Left kidney (tissue), 2 donors: Measurements from ENCODE around the gene BBC3. TPM values are rescaled to one million over a fixed set of nuclear protein-coding genes. Genes with fewer than 3 reads are reported as not detected.
"Not testable (repeated sequence)": the region's sequence is repeated elsewhere in the genome, so short reads cannot be mapped to it uniquely, and the experiment has no call there.

ENCODE experiments used
- DNase-seq: peaks from one replicate; pipeline ENCODE4 v3.0.0-alpha.2; 2013
- polyA plus RNA-seq: library from polyadenylated mRNA; unstranded; fragments of 120-200 nt; gene quantifications from one replicate; pipeline ENCODE4 v1.2.1, GENCODE V29; 2013; ENCODE audit not compliant: insufficient read length

The BBC3 gene
- polyA plus RNA-seq, 1 donor = 1.1 TPM

DNA sequence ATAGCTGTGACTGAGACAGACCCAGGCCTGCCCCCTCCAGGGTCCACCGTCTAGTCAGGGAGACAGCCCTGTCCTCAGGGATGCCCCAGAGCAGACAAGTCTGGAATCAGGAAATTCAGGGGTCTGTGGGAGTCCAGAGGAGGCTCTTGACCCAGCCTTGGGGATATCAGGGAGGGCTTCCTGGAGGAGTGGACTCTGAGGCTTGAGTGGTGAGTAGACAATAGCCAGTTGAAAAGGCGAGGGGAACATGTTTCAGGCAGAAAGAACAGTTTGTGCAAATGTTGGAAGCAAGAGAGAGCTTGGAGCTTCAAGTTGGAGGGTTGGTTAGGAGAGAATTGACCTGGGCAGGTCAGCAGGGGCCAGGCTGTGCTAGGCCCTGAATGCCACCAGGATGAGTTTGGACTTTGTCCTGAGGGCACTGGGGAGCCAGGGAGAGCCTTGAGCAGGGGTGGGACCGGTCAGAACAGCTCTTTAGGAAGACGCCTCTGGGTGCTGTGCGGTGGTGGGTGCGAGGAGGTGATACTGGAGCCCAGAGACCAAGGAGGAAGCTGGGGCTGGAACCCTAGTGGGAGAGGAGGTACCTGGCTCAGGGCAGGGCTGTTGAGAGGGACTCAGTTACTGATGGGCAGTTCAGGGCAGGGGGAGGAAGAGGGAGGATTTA lies 28.0 kb upstream of the BBC3 start:
- no peak for DNase-seq

DNA sequence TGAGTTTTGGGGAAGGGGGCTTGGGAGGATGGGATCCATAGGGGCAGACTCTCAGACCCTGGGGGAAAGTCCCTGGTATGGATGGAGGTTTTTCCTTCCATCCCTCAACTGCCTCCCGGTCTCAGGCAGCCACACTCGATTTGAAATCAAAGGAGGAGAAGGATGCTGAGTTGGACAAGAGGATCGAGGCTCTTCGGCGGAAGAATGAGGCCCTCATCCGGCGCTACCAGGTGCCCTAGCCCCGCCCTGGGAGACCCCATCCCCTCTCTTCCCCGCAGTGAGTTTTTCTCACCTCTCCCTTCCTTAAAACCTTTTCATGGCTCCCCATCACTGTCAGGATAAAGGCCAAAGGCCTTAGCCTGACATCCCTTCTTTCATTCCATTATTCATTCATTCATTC lies 27.4 kb upstream of the BBC3 start:
- no peak for DNase-seq

DNA sequence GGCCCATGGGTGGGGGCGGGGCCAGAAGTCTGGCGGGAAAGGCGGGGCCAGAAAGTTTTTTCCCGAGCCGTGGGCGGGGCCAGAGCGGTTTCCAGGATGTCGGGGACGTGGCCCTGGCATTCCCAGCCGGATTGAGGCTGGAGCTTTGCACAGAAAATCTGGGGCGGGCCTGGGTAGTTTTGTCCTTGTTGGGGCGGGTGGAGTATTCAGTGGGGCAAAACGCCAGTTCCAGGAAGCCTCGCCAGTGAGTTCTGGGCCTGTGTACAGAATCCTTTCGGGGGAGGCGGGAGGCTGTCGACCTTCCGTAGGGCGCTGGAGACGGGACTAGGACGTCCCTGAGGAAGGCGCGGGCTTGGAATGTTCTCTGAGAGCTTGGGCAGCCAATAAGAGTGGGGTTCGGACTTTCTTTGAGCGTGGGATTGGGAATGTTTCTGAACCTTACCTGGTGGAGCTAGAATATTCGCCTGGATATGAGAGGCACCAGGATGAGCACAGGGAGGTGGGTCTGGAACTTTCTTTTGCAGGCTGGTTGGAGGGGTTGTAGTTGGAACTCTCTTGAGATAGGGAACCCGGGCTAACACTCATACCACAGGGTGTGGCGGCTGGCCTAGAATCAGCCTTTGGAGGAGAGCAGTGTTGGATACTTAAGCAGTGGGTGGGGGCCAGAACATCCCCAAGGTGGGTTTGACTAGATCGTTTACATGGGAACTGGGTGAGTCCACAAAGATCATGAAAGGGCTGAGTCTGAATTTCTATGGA lies 26.6 kb upstream of the BBC3 start:
- DNase-seq = no peak

DNA sequence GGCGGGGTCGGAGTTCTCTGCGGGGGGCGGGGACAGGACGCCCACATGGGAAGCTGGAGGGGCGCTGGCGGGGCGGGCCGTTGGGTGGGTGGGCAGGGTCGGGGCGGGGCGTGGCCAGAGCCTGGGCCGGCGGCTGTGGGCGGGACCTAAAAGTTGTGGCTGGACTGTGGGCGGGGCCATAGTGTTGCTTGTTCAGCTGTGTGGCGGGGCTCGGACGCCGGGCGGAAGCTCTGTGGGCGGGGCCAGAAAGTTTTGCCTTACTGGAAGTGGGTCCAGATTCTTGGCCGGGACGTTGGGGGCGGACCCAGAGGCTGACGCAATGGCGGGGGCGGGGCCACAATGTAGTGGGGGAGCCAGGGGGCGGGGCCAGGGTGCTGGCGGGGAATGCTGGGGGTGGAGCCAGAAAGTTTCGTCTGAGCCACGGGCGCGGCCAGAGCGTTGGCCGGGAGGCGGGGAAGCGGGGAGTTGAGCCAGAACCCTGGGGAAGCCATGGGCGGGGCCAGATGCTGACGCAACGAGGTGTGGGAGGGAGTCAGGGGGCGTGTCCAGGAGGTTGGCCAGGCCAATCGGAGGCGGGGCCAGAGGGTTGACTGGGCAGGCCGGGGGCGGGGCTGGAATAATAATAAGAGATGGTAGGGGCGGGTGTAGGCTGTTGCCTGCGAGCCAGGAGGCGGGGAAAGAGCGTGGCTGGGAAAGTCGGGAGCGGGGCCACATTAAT lies 25.9 kb upstream of the BBC3 start:
- DNase-seq = peak; percentile 99

DNA sequence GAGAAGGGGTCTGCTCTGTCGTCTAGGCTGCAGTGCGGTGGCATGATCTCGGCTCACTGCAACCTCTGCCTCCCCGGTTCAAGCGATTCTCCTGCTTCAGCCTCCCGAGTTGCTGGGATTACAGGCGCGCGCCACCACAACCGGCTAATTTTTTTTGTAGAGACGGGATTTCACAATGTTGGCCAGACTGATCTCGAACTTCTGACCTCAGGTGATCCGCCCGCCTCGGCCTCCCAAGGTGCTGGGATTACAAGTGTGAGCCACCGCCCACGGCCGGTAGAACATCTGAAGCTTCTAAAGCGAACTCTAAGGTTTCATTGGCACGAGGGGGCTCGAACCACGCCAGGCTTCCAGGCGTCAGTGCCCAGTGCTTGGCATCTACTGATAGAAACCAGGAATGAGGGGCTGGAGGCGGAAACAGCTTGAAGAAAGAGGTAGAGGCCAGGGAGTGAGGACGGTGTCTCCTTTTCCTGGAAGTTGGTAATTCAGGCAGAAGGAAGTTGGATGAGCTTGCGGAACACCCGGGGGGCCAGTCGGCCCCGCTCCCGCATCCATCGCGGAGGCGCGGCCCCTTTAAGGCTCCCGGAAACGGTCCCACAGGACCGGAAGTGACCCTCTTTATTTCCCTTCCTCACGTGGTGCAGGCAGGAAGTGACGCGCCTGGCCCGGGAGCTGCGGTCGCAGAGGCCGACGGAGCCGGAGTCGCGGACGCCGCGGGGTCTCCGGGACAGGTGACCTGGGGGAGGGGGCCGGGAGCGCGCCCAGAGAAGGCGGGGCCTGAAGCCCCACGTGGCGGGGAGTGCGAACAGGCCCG lies 25.1 kb upstream of the BBC3 start, which contains the start of gene CCDC9:
CCDC9 (plus strand) TSS at position 647 of the 814 bp plus-strand sequence. CDS start 1,876 bp downstream, outside the sequence.
- DNase-seq = peak; percentile 95

DNA sequence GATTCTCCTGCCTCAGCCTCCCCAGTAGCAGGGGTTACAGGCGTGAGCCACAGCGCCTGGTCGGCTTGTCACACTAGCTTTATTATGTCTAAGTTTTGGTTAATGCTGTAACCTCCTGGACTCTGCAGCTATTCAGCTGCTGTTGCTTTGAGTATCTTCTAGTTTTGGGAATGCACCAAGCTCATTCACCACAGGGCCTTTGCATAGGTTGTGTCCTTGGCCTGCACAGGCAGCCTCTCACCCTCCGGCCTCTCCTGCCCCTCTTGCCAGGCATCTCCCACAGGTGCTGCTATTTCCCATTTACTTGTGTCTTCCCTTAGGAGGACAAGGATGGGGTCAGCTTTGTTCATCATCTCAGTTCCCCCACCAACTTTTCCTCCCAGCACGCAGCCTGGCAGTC lies 23.0 kb upstream of the BBC3 start:
- DNase-seq = no peak

DNA sequence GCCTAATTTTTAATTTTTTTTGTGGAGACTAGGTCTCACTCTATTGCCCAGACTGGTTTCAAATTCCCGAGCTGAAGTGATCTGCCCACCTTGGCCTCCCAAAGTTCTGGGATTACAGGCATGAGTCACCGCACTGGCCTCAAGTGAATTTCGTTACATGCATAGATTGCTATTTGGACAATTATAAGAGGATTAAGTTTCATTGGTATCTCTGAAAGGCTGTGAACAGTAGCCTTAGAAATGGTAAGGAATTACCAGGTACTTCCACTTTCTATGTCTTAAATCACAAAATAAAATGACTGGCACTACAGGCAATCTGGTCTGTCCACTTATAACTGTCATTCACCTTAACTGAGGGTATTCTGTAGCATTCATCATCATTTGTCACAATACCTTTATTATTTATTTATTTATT lies 22.5 kb upstream of the BBC3 start:
- DNase-seq = no peak

DNA sequence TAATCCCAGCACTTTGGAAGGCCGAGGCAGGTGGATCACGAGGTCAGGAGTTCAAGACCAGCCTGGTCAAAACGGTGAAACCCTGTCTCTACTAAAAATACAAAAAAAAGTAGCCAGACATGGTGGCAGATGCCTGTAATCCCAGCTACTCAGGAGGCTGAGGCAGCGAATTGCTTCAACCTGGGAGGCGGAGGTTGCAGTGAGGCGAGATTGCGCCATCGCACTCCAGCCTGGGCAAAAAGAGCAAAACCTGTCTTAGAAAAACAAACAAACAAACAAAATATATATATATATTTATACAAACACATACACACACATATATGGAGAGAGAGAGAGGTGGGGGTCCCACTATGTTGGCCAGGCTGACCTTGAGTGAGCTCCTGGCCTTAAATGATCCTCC lies 22.0 kb upstream of the BBC3 start:
- DNase-seq = not testable (repeated sequence)

DNA sequence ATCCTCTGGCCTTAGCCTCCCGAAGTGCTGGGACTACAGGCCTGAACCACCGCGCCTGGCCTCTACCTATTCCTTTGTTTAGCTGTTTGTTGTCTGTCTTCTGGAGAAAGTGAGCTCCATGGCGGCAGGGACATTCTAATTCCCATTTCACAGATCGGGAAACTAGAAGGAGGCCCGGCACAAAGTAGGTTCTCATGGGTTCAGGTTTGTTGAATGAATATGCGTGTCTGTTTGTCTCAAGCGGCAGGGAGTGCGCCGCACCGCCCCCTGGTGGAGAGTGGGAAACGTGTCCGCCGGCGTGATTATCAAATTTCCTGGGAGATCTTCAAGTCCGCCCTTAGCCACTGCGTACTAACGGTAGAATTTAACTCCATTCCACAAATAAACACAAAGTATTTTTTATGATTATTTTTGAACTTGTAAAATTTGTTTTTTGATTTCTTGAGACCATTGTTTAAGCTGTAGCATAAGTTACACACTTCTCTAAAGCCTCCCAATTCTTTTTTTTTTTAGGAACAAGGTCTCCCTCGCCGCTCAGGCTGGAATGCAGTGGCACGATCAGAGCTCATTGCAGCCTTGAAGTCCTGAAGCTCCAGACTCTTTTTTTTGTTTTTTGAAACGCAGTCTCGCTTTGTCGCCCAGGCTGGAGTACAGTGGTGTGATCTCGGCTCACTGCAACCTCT lies 16.4 kb upstream of the BBC3 start:
- DNase-seq = peak; percentile 82

DNA sequence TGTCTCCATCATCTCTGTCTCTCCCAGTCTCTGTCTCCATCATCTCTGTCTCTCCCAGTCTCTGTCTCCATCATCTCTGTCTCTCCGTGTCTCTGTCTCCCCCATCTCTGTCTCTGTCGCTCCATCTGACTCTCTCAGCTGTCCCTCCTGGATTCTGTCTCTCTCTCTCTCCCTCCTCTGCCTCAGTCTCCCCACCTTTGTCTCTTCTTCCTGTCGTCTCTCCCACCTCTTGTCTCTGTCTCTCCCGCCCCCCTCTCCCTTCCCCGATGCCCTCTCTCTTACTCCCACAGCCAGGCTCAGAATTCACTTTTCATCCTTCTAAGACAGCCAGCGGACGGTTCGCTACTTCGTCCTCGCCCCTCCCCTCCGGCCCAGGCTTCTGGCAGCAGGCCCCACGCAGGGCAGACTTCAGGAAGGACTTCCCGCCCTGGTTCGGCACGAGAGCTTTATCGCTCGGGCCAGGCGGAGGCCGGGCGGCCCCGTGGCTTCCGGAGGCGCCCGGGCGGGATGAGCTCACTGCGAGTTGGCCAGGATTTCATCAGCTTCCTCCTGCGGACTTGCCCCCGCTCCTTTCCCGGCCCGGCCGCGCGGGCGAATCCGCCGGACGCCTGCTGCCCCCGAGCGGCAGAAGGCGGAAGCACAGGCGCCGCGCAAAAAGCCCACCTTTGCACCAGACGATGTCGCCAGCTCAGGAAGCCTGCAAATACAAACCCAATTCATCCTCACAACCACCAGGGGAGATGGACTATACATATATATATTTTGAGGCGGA lies 13.0 kb upstream of the BBC3 start:
- peak; percentile 87 for DNase-seq

DNA sequence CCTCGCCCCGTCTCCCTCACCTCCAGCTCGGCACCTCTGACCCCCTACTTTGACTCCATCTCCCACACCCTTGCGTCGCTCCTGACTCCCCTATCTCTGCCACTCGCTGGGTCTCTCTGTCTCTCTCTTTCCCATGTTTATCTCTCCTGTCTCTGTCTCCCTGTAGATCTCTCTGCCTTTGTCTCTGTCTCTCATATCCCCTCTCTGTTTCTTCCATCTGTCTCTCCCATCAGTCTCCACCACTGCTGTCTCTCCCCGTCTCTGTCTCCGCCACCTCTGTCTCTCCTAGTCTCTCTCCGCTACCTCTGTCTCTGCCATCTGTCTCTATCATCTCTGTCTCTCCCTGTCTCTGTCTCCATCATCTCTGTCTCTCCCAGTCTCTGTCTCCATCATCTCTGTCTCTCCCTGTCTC lies 12.4 kb upstream of the BBC3 start:
- no peak for DNase-seq

DNA sequence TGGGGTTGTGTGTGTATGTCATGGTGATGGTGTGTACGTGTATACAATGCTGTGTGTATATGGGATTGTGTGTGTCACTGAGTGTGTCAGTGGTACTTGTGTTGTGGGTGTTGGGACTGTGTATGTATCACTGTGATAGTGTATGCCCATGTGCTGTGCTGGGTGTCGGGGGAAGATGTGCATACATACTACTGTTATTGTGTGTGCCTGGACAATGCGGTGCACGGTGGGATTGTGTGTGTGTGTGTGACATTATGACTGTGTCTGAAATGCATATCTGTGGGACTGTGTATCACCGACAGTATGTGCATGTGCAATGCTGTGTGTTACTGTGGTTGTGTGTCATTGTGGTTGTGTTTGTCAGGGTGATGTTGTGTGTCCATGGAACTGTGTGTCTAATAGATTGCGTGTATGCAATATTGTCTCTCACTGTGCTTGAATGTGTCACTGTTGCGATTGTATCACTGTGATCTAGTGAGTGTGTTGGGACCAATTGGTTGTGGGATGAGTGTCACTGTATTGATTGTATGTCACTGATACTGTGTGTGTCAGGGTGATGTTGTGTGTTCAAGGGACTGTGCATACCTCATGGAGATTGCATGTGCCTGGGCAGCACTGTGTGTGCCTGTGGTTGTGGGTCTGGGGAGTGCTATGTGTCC lies 11.0 kb upstream of the BBC3 start:
- no peak for DNase-seq

DNA sequence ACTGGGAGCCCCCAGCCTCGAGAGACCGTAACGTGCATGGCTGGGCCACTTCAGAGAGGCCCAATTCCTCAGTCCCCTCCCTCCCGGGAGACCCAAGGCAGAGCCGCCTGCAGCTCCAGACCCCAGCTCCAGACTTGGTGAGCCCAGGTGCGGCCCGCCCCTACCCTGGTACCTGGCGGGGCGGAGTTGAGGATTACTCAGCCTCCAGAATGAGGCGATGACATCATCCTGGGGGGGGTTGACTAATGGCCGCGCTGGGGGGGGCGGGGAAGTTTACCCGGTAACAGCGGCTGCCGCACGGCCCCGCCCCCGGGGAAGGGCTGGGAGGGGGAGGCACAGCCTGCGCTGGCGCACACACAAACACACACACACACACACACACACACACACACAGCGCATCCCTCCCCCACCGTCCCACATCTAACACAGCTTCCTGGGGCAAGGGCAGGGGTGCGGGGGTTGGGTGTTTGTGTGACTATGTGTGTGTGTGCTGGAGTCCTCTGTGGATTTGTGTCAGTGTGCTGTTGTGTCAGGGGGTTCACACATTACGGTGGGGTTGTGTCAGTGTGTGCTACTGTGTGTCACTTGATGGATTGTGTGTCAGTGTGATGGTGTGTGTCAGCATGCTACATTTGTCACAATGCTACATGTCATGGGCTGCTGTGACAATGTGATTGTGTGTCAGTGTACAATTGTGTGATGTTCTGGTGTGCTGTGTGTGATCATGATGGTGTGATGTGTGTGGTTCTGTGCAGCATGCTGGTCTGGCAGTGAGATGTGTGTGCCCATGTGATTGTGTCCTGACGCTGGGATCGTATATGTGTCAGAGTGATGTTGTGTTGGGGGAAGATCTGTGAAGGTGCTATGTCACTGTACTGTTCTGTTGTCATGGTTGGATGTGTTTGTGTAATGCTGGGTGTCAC lies 10.3 kb upstream of the BBC3 start:
- DNase-seq = no peak

DNA sequence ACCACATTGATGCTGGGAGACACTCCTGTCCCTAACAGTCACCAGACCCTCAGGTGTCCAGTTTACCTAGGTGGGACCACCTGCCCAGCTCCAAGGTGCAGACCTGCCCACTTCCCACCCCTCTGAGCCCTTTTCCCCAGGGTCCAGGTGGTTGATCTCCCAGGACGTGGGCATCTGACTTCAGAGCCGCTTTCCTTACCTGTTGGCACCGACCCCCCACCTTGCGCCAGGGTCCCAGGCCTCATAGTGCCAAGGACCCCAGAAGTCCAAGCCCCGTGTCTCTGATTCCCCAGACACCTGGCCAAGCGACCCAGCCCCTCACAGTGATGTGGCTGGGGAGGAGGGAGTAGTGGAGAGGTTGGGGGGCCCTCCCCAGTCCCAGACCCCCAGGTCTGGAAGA lies 9.6 kb upstream of the BBC3 start:
- DNase-seq = no peak

DNA sequence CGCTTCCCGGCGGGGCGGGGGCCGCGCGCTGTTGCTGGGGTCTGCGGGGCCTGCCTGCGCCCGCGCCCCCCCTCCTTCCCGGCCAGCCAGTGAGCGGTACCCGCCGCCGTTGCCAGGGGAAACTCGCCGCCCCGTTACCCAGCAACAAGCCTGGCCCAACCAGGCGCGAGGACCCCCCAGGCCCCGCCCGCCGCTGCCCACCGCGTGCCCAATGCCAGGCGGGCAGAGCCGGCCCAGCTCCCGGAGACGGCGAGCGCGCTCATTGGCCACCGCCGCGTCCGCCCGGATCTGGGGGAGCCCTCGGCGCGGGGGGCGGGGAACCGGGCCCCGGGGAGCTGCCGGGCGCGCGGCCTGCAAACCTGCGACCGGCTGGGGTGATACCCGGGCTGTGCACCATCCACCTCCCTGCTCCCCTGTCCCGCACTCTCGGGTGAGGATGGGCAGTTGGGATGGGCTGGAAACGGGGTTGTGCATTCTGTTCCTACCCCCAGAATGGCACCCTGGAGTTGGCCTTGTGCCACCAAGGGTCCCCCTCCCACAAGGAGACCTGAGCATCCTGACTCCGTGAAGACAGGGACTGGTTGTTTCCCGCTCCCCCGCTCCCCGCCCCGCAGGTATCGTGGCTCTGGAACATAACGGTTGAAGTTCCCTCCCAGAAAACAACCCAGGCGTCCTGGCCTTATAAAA lies 8.8 kb upstream of the BBC3 start:
- DNase-seq = no peak

DNA sequence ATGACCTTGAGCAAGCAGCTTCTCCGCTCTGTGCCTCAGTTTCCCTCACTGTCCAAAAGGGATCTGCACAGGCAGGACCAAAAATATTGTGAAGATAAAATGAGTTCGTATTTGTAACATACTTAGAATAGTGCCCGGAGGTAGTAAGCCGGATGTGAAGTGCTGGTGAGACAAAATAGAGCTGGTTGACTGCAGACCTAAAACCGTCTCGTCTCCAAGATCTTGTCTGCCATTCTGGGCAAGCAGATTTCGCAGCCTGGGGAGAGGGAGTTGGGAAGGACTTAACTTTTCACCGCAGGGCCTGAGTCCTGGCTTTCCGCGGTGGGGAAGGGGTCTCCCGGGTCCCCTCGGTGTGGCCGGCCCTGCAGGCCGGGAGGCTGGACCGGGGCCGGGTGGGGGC lies 8.2 kb upstream of the BBC3 start:
- DNase-seq = no peak

DNA sequence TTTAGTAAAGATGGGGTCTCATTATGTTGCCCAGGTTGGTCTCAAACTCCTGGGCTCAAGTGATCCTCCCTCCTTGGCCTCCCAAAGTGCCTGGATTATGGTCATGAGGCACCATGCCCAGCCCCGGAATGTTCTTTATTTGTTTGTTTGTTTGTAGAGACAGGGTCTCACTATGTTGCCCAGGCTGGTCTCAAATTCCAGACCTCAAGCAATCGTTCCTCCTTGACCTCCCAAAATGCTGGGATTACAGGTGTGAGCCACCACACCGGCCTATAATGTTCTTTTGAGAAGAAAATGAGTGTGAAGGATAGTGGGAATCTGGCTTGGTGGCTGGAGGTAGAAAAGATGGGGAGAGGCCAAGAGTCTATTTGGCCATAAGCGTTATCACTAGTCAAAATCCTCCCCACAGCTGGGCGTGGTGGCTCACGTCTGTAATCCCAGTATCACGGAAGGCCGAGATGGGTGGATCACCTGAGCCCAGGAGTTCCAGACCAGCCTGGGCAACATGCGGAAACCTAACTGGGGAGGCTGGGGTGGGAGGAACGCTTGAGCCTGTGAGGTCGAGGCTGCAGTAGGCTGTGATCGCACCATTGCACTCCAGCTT lies 5.2 kb upstream of the BBC3 start:
- DNase-seq = no peak
